HG03196 (cell line): ENCODE results near the gene RNF14.
"Not testable (repeated sequence)": the region's sequence is repeated elsewhere in the genome, so short reads cannot be mapped to it uniquely, and the experiment has no call there.

ENCODE experiments used
- ATAC-seq: cut with Tn5 transposase; IDR thresholded peaks from one replicate; pipeline ENCODE4 v1.9.1; 2021; ENCODE audit not compliant: unreplicated experiment

The RNF14 gene, protein sequence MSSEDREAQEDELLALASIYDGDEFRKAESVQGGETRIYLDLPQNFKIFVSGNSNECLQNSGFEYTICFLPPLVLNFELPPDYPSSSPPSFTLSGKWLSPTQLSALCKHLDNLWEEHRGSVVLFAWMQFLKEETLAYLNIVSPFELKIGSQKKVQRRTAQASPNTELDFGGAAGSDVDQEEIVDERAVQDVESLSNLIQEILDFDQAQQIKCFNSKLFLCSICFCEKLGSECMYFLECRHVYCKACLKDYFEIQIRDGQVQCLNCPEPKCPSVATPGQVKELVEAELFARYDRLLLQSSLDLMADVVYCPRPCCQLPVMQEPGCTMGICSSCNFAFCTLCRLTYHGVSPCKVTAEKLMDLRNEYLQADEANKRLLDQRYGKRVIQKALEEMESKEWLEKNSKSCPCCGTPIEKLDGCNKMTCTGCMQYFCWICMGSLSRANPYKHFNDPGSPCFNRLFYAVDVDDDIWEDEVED

GRCh38 chr5:141968914-141969608 lies at the start of gene RNF14:
TSS of gene RNF14 (plus strand) at chr5:141969105. CDS start at chr5:141973589, 4,484 bp downstream.
- peak; percentile 90 for ATAC-seq

DNA sequence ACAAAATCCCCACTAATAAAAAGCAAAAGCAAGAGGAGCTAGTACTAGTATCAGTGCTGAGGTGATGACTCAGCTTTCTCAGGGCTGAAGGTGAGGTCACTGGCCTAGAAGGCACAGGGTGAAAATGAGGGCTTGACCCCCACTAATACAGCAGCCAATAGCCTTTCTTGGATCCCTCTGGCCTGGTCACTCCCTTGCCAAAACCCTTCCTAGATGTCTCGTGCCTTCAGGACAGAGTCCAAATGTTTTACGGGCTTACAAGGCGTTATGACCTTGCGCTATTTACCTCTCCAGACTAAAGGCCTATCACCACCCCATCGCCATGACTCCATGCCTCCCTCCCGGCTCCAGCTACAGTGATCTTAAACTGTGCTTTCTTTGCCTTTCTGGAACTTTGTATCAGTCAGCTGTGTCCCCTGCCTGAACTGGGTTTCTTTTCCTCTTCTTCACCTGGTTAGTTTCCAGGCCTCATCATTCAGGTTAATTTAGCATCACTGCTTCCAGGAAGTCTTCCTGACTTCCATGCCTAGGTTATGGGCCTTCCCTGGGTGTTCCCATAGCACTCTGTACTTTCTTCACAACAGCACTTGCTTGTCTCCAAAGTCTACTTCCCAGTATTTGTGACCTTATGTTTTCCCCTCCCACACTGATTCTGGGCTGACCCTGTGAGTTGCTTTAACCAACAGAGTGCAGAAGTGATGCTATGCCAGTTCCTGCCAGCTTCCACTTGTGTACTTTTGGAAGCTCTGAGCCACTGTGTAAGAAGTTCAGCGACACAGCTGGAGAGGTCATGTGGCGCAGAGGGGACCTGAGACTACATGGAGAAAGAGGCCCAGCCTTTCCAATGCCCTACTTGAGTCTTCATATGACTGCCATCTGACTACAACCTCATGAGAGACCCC lies 49.4 kb upstream of the RNF14 start:
- ATAC-seq, result no peak

DNA sequence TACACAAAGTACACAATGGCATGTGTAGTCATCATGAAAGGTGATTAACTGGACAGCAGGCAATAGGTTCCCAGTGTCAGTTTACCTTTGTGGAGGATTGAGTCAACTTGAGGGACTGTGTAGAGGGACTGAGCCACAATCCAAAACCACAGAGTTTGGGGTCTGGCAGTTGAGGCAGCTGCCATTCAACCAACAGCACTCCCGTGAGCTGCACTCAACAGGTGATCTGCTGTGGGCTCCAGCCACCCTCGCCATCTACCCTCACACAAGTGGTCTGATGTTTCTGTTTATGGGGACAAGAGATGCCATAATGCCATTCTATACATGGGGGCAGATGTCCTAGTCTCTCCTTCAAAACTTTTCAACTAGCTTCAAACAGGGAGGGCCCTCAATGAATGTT lies 48.1 kb upstream of the RNF14 start:
- ATAC-seq, result no peak

DNA sequence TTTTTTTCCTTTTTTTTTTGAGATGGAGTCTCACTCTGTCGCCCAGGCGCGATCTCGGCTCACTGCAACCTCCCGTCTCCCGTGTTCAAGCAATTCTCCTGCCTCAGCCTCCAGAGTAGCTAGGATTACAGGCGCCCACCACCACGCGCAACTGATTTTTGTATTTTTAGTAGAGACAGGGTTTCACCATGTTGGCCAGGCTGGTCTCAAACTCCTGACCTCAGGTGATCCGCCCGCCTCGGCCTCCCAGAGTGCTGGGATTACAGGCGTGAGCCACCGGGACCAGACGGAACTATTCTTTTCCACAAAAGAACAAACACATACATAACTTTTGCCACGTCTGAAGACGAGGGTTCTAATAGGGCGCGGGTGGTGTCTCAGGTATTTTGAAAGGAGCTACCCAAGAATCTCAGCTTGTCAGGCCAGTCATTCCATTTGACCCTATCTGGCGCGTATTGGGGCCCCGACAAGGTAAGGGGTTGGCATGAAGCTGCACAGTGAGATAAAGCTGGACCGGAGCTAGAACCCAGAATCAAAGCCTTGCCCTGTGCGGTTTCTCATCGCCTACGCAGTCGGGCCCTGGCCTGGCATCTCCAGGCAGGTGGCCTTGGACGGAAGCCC lies 46.0 kb upstream of the RNF14 start:
- ATAC-seq, result not testable (repeated sequence)

- ATAC-seq, result peak; percentile 98
These were observed 45.2 kb upstream of the RNF14 start, which contains the start of gene DELE1 for GRCh38 chr5:141923448-141924313. TSS of gene DELE1 (plus strand) at chr5:141923871. CDS start at chr5:141923942, 71 bp downstream.

GRCh38 chr5:141926434-141926833 lies 42.5 kb upstream of the RNF14 start:
- ATAC-seq, result no peak

GRCh38 chr5:141928051-141928450 lies 40.9 kb upstream of the RNF14 start:
- no peak for ATAC-seq

- ATAC-seq, result no peak
These were observed 39.4 kb upstream of the RNF14 start for GRCh38 chr5:141929398-141930058.

- no peak for ATAC-seq
These were observed 37.2 kb upstream of the RNF14 start for GRCh38 chr5:141931694-141932093.

- ATAC-seq, result no peak
These were observed 35.8 kb upstream of the RNF14 start for GRCh38 chr5:141933151-141933550.

GRCh38 chr5:141934099-141934844 lies 34.6 kb upstream of the RNF14 start:
- ATAC-seq, result no peak

- ATAC-seq, result no peak
These were observed 33.4 kb upstream of the RNF14 start for GRCh38 chr5:141935538-141935937.

DNA sequence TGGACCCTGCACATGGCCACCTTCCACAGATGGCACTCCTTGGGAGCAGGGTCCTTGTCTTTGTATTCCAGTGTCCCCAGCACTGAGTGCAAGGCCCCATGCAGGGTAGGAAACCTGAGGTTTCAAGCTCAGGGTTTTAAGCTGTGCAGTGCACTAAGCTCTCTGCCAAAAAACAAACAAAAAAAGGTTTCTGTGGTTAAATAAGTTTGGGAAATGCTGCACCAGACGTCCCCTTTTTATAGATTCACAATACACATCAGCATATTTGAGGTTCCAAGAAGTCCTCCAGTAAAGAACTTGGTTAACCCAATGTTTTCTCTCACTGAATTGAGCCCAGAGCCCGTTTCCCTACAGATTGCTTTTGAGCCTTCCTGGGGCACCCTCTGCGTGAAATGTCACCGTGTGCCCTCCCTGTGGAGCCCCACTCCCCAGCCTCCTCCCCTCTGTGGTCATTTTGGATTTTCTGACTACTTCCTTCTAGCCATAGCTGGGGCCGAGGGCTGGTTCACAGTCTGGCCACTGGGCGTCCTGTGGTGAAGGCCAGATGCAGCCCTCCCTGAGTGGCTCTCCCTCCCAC lies 28.1 kb upstream of the RNF14 start:
- no peak for ATAC-seq

DNA sequence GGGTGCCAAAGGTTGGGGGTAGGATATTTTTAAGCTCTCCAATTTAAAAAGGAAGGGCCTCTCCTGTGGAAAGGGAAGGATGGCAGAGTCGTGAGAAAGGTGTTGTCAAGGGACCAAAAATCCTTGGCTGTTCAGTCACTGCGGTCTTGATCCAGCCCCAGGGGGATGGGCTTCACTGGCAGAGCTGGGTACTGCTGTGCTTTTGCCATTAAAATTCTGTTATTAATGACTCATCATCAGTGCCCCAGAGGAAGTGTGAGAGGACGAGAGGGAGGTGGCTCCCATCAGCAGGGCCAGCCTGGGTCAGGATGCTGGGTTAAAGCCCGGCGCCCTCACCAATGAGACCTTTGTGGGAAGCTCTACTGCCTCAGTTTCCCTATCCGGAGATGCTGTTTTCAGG lies 27.6 kb upstream of the RNF14 start:
- ATAC-seq, result no peak

DNA sequence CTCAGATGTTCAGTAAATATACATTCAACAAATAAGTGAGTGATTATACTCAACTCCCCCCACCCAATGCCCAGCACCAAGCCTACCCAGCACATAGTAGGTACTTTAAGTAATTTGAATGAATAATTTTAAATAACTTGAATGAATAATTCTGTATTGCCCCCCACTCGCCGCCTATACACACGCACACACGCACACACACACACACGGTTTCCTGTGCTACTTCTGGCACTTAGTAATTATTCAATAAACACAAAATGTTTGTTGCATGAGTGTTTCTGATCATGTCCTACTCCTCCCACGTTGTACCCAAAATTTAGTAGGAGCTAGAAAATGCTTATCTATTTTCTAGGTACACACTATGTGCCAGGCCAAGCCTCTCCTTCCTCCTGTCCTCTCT lies 27.1 kb upstream of the RNF14 start:
- ATAC-seq, result no peak

DNA sequence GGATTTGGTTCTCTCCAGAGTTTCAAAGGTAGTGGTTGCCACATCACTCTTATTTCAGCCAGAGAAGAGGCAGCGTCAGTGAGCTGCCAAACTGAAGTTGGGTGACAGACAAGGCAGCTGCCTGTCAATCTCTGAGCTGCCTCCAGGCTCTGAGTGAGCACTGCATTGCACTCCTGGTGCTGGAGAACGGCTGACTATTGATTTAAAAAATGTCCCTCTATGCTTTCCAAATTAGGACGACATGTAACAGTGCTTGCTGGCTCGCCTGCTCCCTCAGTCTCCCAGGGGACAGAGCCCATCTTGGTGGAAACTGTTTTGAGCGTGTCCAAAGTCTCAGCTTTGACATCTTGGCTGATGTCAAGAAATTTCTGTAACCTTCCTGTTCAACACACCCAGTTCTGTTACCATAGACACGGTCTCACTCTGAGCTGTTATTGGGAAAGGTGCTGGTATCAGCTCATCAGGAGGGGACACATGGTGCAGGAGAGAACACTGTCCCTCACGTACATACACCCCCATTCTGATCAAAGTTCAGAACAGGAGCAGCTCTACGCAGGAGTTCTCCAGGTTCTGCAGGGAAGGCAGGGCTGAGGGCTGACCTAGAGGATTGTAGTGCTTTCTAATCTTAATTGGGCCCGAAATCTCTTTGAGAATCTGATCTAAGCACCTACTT lies 26.6 kb upstream of the RNF14 start:
- ATAC-seq, result no peak

GRCh38 chr5:141944076-141944475 lies 24.8 kb upstream of the RNF14 start:
- ATAC-seq, result no peak
